K562 (cell line): Measurements from ENCODE around the gene DNMBP. TPM values are rescaled to one million over a fixed set of nuclear protein-coding genes. Genes with fewer than 3 reads are reported as not detected.

Experiments
- ATAC-seq: fragments of 200-7000 bp; cut with Tn5 transposase; 3 replicates; pipeline ENCODE4 v1.9.1; 2020; ENCODE audit warnings: moderate library complexity
- BruUV-seq: library from RNA; stranded (reverse); fragments of 400-500 nt; replicated peaks from 2 replicates; lab custom pipeline; 2021; lab: Mats Ljungman, UMichigan
- CTCF ChIA-PET: fragments of 300-600 bp; formaldehyde crosslinking; extraction: SDS; loops from one replicate; lab custom pipeline; 2021; ENCODE audit warnings: low intra/inter-chr PET ratio; lab: Yijun Ruan, JAX
- POLR2A ChIA-PET: fragments of 300-600, 350-650 bp; sonication (Branson Sonifier 250); formaldehyde crosslinking; extraction: SDS; loops from one replicate; lab custom pipeline; 2021; ENCODE audit warnings: antibody characterized with exemption, inconsistent platforms; lab: Yijun Ruan, JAX
- DNase-seq, 4 experiments: peaks; one replicate each; pipeline versions ENCODE4 v3.0.0 to v3.0.0-alpha.2; 2011 to 2018; ENCODE audit warnings: low spot score in 3 of 4, mixed read lengths in 3 of 4; ENCODE audit errors: extremely low read depth in 1 of 4
- FAIRE-seq: peaks from 2 replicates; lab custom pipeline; 2011; peaks lifted over from hg19 to GRCh38; lab: Jason Lieb, UNC
- H2AFZ ChIP-seq: 2 replicates; pipeline ENCODE4 v1.6.0; 2011; ENCODE audit warnings: low read depth, low read length, control low read depth, inconsistent platforms
- H3K27ac ChIP-seq: fragments of 200-600 bp; 3 replicates; pipeline ENCODE4 v1.8.0; 2011; ENCODE audit warnings: low read depth, mild to moderate bottlenecking, control low read depth, inconsistent platforms, low read length, moderate library complexity, mixed read lengths; ENCODE audit errors: extremely low read depth
- H3K27me3 ChIP-seq, 2 experiments: fragments of 300-600 bp in 1 of 2; 2 replicates in 1 of 2; 3 replicates in 1 of 2; pipeline versions ENCODE4 v1.6.0 to v1.8.0; 2011; ENCODE audit warnings: inconsistent platforms in 2 of 2, low read length in 2 of 2, mild to moderate bottlenecking in 1 of 2, mixed read lengths in 1 of 2, moderate library complexity in 1 of 2; ENCODE audit not compliant: control insufficient read depth in 2 of 2, insufficient read depth in 2 of 2
- H3K36me3 ChIP-seq: fragments of 300-600 bp; 3 replicates; pipeline ENCODE4 v1.8.0; 2011; ENCODE audit warnings: mild to moderate bottlenecking, low read length, inconsistent platforms; ENCODE audit not compliant: control insufficient read depth, insufficient read depth
- H3K4me1 ChIP-seq, 2 experiments: fragments of 200-600 bp in 1 of 2; replicated peaks in 1 of 2; 2 replicates in 1 of 2; 3 replicates in 1 of 2; pipeline versions ENCODE4 v1.5.1 to v1.8.0; 2011; ENCODE audit warnings: inconsistent platforms in 2 of 2, low read length in 2 of 2, mild to moderate bottlenecking in 1 of 2, mixed read lengths in 1 of 2, moderate library complexity in 1 of 2; ENCODE audit not compliant: control insufficient read depth in 2 of 2, insufficient read depth in 2 of 2
- H3K4me2 ChIP-seq: 2 replicates; pipeline ENCODE4 v1.6.1; 2011; ENCODE audit warnings: low read length, control low read depth, inconsistent platforms, mixed read lengths; ENCODE audit not compliant: insufficient read depth
- H3K4me3 ChIP-seq: fragments of 200-600 bp; sonication (generic), shearing (Covaris generic); 2 replicates; pipeline ENCODE4 v1.5.1; 2016; ENCODE audit warnings: control low read depth, inconsistent platforms
- H3K79me2 ChIP-seq: fragments of 200-600 bp; 3 replicates; pipeline ENCODE4 v1.8.0; 2011; ENCODE audit warnings: low read length, inconsistent platforms; ENCODE audit not compliant: control insufficient read depth, insufficient read depth
- H3K9ac ChIP-seq, 2 experiments: 2 replicates each; pipeline versions ENCODE4 v1.6.0 to v1.6.1; 2011; ENCODE audit warnings: low read depth in 2 of 2, low read length in 2 of 2, control low read depth in 1 of 2, inconsistent platforms in 1 of 2, mild to moderate bottlenecking in 1 of 2, mixed read lengths in 1 of 2; ENCODE audit not compliant: insufficient read depth in 1 of 2
- H3K9me1 ChIP-seq: one replicate; pipeline ENCODE4 v1.6.0; 2011; ENCODE audit warnings: inconsistent platforms, mild to moderate bottlenecking, low read length, moderate library complexity; ENCODE audit not compliant: control insufficient read depth, insufficient read depth
- H3K9me3 ChIP-seq: replicated peaks from 2 replicates; pipeline ENCODE4 v1.5.1; 2011; ENCODE audit warnings: low read depth, low read length, inconsistent platforms; ENCODE audit not compliant: control insufficient read depth, insufficient read depth
- H4K20me1 ChIP-seq: replicated peaks from 2 replicates; pipeline ENCODE4 v1.6.1; 2011; ENCODE audit warnings: low read length, inconsistent platforms, mixed read lengths; ENCODE audit not compliant: control insufficient read depth, insufficient read depth
- CBFB ChIP-seq: sonication (generic); formaldehyde crosslinking; IDR thresholded peaks from 2 replicates; pipeline ENCODE4 v1.4.0; 2020; ENCODE audit warnings: mild to moderate bottlenecking, missing genetic modification reagents
- DEAF1 ChIP-seq: fragments of 450-650 bp; formaldehyde crosslinking; IDR thresholded peaks from 2 replicates; pipeline ENCODE4 v1.4.0; 2020; ENCODE audit warnings: mild to moderate bottlenecking, moderate library complexity
- EZH2 ChIP-seq: IDR thresholded peaks from 2 replicates; pipeline ENCODE4 v1.6.1; 2012; ENCODE audit warnings: low read depth, mild to moderate bottlenecking, inconsistent platforms, low read length, borderline replicate concordance
- FOSL1 ChIP-seq: fragments of 200-800 bp; sonication (Bioruptor generic); conservative IDR thresholded peaks from 2 replicates; pipeline ENCODE4 v1.6.1; 2016; ENCODE audit warnings: missing genetic modification characterization, missing compliant biosample characterization
- FOXO4 ChIP-seq: fragments of 450-650 bp; formaldehyde crosslinking; IDR thresholded peaks from 2 replicates; pipeline ENCODE4 v1.4.0; 2020; ENCODE audit warnings: mild to moderate bottlenecking, moderate library complexity
- GTF2A2 ChIP-seq: IDR thresholded peaks from 2 replicates; pipeline ENCODE4 v1.6.1; 2016; ENCODE audit warnings: mild to moderate bottlenecking, missing genetic modification characterization, missing compliant biosample characterization
- HDAC8 ChIP-seq: fragments of 450-650 bp; IDR thresholded peaks from 2 replicates; pipeline ENCODE4 v1.6.1; 2016; ENCODE audit warnings: mild to moderate bottlenecking, missing genetic modification characterization, moderate library complexity, missing compliant biosample characterization
- MAFF ChIP-seq: IDR thresholded peaks from 2 replicates; pipeline ENCODE4 v1.6.1; 2012; ENCODE audit warnings: low read length, improper control_type of control experiment
- MED1 ChIP-seq: sonication (generic); formaldehyde crosslinking; IDR thresholded peaks from 2 replicates; pipeline ENCODE4 v1.8.1; 2023; ENCODE audit warnings: missing genetic modification reagents, borderline replicate concordance
- MEF2A ChIP-seq: IDR thresholded peaks from 2 replicates; pipeline ENCODE4 v1.6.1; 2011; ENCODE audit warnings: low read depth, mild to moderate bottlenecking, low read length, moderate library complexity; ENCODE audit not compliant: control insufficient read depth
- POLR2A ChIP-seq: fragments of 450-650 bp; conservative IDR thresholded peaks from 2 replicates; pipeline ENCODE4 v1.6.1; 2016
- SMARCB1 ChIP-seq: IDR thresholded peaks from 2 replicates; pipeline ENCODE4 v1.6.1; 2011; ENCODE audit warnings: improper control_type of control experiment, low read depth; ENCODE audit not compliant: insufficient read length
- ZBTB33 ChIP-seq: sonication (generic); formaldehyde crosslinking; IDR thresholded peaks from 2 replicates; pipeline ENCODE4 v1.8.1; 2023; ENCODE audit warnings: mild to moderate bottlenecking, missing genetic modification reagents
- ZNF224 ChIP-seq: sonication (generic); formaldehyde crosslinking; IDR thresholded peaks from 2 replicates; pipeline ENCODE4 v1.8.0; 2022; ENCODE audit warnings: mild to moderate bottlenecking, missing genetic modification reagents
- ZNF253 ChIP-seq: fragments of 250-450 bp; sonication (Bioruptor Pico); conservative IDR thresholded peaks from 2 replicates; pipeline ENCODE4 v1.6.1; 2021; ENCODE audit warnings: mild to moderate bottlenecking
- ZNF398 ChIP-seq: fragments of 250-450 bp; sonication (Bioruptor Pico); IDR thresholded peaks from 2 replicates; pipeline ENCODE4 v1.8.0; 2021; ENCODE audit warnings: moderate library complexity, mild to moderate bottlenecking, inconsistent platforms
- ZNF551 ChIP-seq: fragments of 250-450 bp; sonication (Bioruptor Pico); IDR thresholded peaks from 2 replicates; pipeline ENCODE4 v1.5.0; 2021; ENCODE audit warnings: mild to moderate bottlenecking, moderate library complexity
- WGBS: fragments of 100-300 bp; shearing (Covaris generic); methylation state at CpG from one replicate; pipeline ENCODE4 v1.1.6; 2016; ENCODE audit warnings: low coverage, mixed read lengths; ENCODE audit not compliant: insufficient coverage; ENCODE audit errors: missing lambda C conversion rate; 5-methylcytosine and 5-hydroxymethylcytosine counted together
- in situ Hi-C: fragments of 300-500 bp; cut with MboI; formaldehyde crosslinking; loops from 4 replicates; pipeline ENCODE4 v1.15.0; 2018; ENCODE audit warnings: inconsistent platforms, mixed read lengths
- intact Hi-C: fragments of 100-400 bp; cut with micrococcal nuclease; formaldehyde crosslinking; loops from 2 replicates; pipeline ENCODE4 v1.14.2; 2022
- polyA plus RNA-seq, 8 experiments: library from polyadenylated mRNA; depleted of rRNA in 4 of 8; stranded (reverse) in 5 of 8; unstranded in 3 of 8; fragments of >200 nt; fragmentation: Nextera tagmentation in 2 of 8; fragmentation: Illumina TruSeq in 1 of 8; extraction: Ambion mirVana in 2 of 8; extraction: Trizol in 1 of 8; gene quantifications; 2 replicates each; pipeline versions ENCODE4 v1.2.1 to v1.2.3, GENCODE V29; 2011 to 2014; ENCODE audit warnings: inconsistent platforms in 1 of 8, missing spikeins in 1 of 8
- total RNA-seq, 7 experiments: library from RNA; depleted of rRNA in 6 of 7; stranded (reverse); fragments of >200 nt in 6 of 7; fragmentation: Illumina TruSeq in 2 of 7; extraction: Trizol in 2 of 7; gene quantifications; 2 replicates each; pipeline versions ENCODE4 v1.2.1 to v1.2.3, GENCODE V29; 2011 to 2021; ENCODE audit warnings: low replicate concordance in 1 of 7

The DNMBP gene
- total and polyA plus RNA-seq, 9 of the 15 experiments (the other 6 are each of a cell fraction or from before 2014, with no cell fraction given): 0.83 to 3.7 (median 2.2) TPM

GRCh38 chr10:99967961-99968360, 41.8 kb downstream of the DNMBP start:
- ATAC-seq: no peak
- WGBS: 89% methylated on average over 7 of the region's 7 CpGs
- no peaks in the 10 kb centered on the region for H3K79me2 ChIP-seq
- CTCF ChIA-PET: no interaction called here
- H2AFZ ChIP-seq: no peak overlapping the region
- no peak overlapping the region for H3K9ac ChIP-seq
- H3K27ac ChIP-seq: no peak overlapping the region
- H3K9me1 ChIP-seq: no peaks in the 10 kb centered on the region
- no peaks in the 10 kb centered on the region; a peak in 2 of 5 replicates for H3K4me1 ChIP-seq
- no peaks in the 10 kb centered on the region for H3K27me3 ChIP-seq
- FAIRE-seq: no peak
- H4K20me1 ChIP-seq: no peaks in the 10 kb centered on the region
- POLR2A ChIA-PET: no interaction called here
- no peak for DNase-seq
- in situ Hi-C loops: no loop called here
- no TSS peak for BruUV-seq
- H3K4me2 ChIP-seq: no peak overlapping the region
- H3K9me3 ChIP-seq: no peaks in the 10 kb centered on the region
- no peaks in the 10 kb centered on the region for H3K36me3 ChIP-seq
- H3K4me3 ChIP-seq: no peak overlapping the region
- intact Hi-C loops: no loop called here
- TF ChIP-seq POLR2A (no peak), FOXO4 (CRISPR knock-in tag) (no peak), ZNF398 (CRISPR knock-in tag) (no peak), GTF2A2 (no peak), HDAC8 (no peak), FOSL1 (tag) (no peak), CBFB (CRISPR knock-in tag) (no peak), ZNF224 (CRISPR knock-in tag) (no peak), MAFF (no peak), DEAF1 (CRISPR knock-in tag) (no peak), EZH2 (no peak), ZNF253 (CRISPR knock-in tag) (no peak), MED1 (no peak), MEF2A (no peak), ZBTB33 (CRISPR knock-in tag) (no peak), ZNF551 (no peak), SMARCB1 (no peak)
